H9 (cell line): ENCODE results near the gene GJB4. TPM values are rescaled to one million over a fixed set of nuclear protein-coding genes. Genes with fewer than 3 reads are reported as not detected.

Experiments used
- DNase-seq: peaks from one replicate; pipeline ENCODE4 v3.0.0-alpha.2; 2017
- H2AFZ ChIP-seq: one replicate; pipeline ENCODE4 v1.6.1; 2013; ENCODE audit warnings: mild to moderate bottlenecking, low read length, control low read depth, moderate library complexity
- H2AK5ac ChIP-seq: 2 replicates; pipeline ENCODE4 v1.6.1; 2013; ENCODE audit warnings: low read length, control low read depth, mixed read lengths; ENCODE audit not compliant: insufficient read length
- H2BK120ac ChIP-seq: one replicate; pipeline ENCODE4 v1.6.1; 2013; ENCODE audit warnings: low read depth, mild to moderate bottlenecking, low read length, control low read depth, inconsistent platforms; ENCODE audit not compliant: poor library complexity, severe bottlenecking
- H2BK12ac ChIP-seq: 2 replicates; pipeline ENCODE4 v1.6.1; 2013; ENCODE audit warnings: low read length, control low read depth, mixed read lengths, low read depth; ENCODE audit not compliant: insufficient read length
- H2BK15ac ChIP-seq: 2 replicates; pipeline ENCODE4 v1.6.1; 2013; ENCODE audit warnings: low read depth, low read length, control low read depth
- H2BK20ac ChIP-seq: one replicate; pipeline ENCODE4 v1.6.1; 2013; ENCODE audit warnings: low read depth, mild to moderate bottlenecking, low read length, control low read depth, inconsistent platforms; ENCODE audit not compliant: poor library complexity, severe bottlenecking
- H2BK5ac ChIP-seq: 2 replicates; pipeline ENCODE4 v1.6.1; 2013; ENCODE audit warnings: low read length, control low read depth, mixed read lengths; ENCODE audit not compliant: insufficient read length
- H3K14ac ChIP-seq: 2 replicates; pipeline ENCODE4 v1.6.1; 2013; ENCODE audit warnings: low read length, control low read depth; ENCODE audit not compliant: insufficient read depth
- H3K18ac ChIP-seq: 2 replicates; pipeline ENCODE4 v1.6.1; 2013; ENCODE audit warnings: low read depth, mild to moderate bottlenecking, mixed read lengths, low read length, control low read depth; ENCODE audit not compliant: insufficient read length
- H3K23ac ChIP-seq: 2 replicates; pipeline ENCODE4 v1.6.1; 2013; ENCODE audit warnings: low read length, control low read depth, mixed read lengths, low read depth; ENCODE audit not compliant: insufficient read length
- H3K23me2 ChIP-seq: 2 replicates; pipeline ENCODE4 v1.6.1; 2013; ENCODE audit warnings: low read depth, mild to moderate bottlenecking, mixed read lengths, low read length, control low read depth; ENCODE audit not compliant: insufficient read length, poor library complexity, severe bottlenecking
- H3K27ac ChIP-seq: 2 replicates; pipeline ENCODE4 v1.5.1; 2013; ENCODE audit warnings: low read length, control low read depth, mixed read lengths, low read depth; ENCODE audit not compliant: insufficient read length
- H3K27me3 ChIP-seq: 2 replicates; pipeline ENCODE4 v1.6.1; 2013; ENCODE audit warnings: low read length, control low read depth, inconsistent platforms; ENCODE audit not compliant: insufficient read depth
- H3K4ac ChIP-seq: 2 replicates; pipeline ENCODE4 v1.6.1; 2013; ENCODE audit warnings: low read depth, mild to moderate bottlenecking, control low read depth, inconsistent platforms, low read length, moderate library complexity
- H3K4me1 ChIP-seq: 2 replicates; pipeline ENCODE4 v1.6.1; 2013; ENCODE audit warnings: low read length, control low read depth, inconsistent platforms; ENCODE audit not compliant: insufficient read depth
- H3K4me2 ChIP-seq: 2 replicates; pipeline ENCODE4 v1.6.1; 2013; ENCODE audit warnings: low read length, control low read depth, mixed read lengths; ENCODE audit not compliant: insufficient read length, insufficient read depth
- H3K56ac ChIP-seq: 2 replicates; pipeline ENCODE4 v1.6.1; 2013; ENCODE audit warnings: low read depth, mild to moderate bottlenecking, mixed read lengths, low read length, control low read depth; ENCODE audit not compliant: insufficient read length
- H3K79me1 ChIP-seq: 2 replicates; pipeline ENCODE4 v1.6.1; 2013; ENCODE audit warnings: low read depth, mild to moderate bottlenecking, moderate library complexity, low read length, control low read depth, inconsistent platforms; ENCODE audit not compliant: insufficient read depth, poor library complexity, severe bottlenecking
- H3K79me2 ChIP-seq: 2 replicates; pipeline ENCODE4 v1.6.1; 2013; ENCODE audit warnings: low read length, control low read depth, inconsistent platforms; ENCODE audit not compliant: insufficient read depth
- H3K9ac ChIP-seq: 2 replicates; pipeline ENCODE4 v1.6.1; 2013; ENCODE audit warnings: low read length, control low read depth, mixed read lengths; ENCODE audit not compliant: insufficient read length; ENCODE audit errors: extremely low read depth
- H3K9me3 ChIP-seq: one replicate; pipeline ENCODE4 v1.6.1; 2013; ENCODE audit warnings: low read depth, low read length, inconsistent platforms; ENCODE audit not compliant: control insufficient read depth
- H3T11ph ChIP-seq: one replicate; pipeline ENCODE4 v1.6.1; 2013; ENCODE audit warnings: mild to moderate bottlenecking, low read length, control low read depth, inconsistent platforms
- H4K20me1 ChIP-seq: one replicate; pipeline ENCODE4 v1.6.1; 2013; ENCODE audit not compliant: control insufficient read depth, insufficient read length, insufficient read depth
- H4K5ac ChIP-seq: 2 replicates; pipeline ENCODE4 v1.6.1; 2013; ENCODE audit warnings: low read depth, mild to moderate bottlenecking, mixed read lengths, low read length, control low read depth; ENCODE audit not compliant: insufficient read length
- H4K8ac ChIP-seq: replicated peaks from 2 replicates; pipeline ENCODE4 v1.6.1; 2013; ENCODE audit warnings: low read length, control low read depth, mixed read lengths, low read depth; ENCODE audit not compliant: insufficient read length
- H4K91ac ChIP-seq: 2 replicates; pipeline ENCODE4 v1.6.1; 2013; ENCODE audit warnings: low read depth, mild to moderate bottlenecking, moderate library complexity, mixed read lengths, low read length, control low read depth; ENCODE audit not compliant: insufficient read length
- H3K27ac Mint-ChIP-seq, 3 experiments: 2 replicates in 2 of 3; 3 replicates in 1 of 3; pipeline ENCODE4 v1.8.0; 2020 to 2021; ENCODE audit warnings: mixed read lengths in 3 of 3, mild to moderate bottlenecking in 1 of 3, moderate library complexity in 1 of 3
- H3K27me3 Mint-ChIP-seq: 2 replicates; pipeline ENCODE4 v1.8.0; 2021; ENCODE audit warnings: low read depth, mild to moderate bottlenecking, moderate library complexity, mixed read lengths
- H3K36me3 Mint-ChIP-seq, 3 experiments: 2 replicates in 2 of 3; 3 replicates in 1 of 3; pipeline ENCODE4 v1.8.0; 2020 to 2021; ENCODE audit warnings: low read depth in 3 of 3, mixed read lengths in 3 of 3; ENCODE audit not compliant: insufficient read depth in 1 of 3
- H3K4me1 Mint-ChIP-seq, 2 experiments: 2 replicates each; pipeline ENCODE4 v1.8.0; 2020; ENCODE audit warnings: mixed read lengths in 2 of 2
- H3K4me3 Mint-ChIP-seq, 2 experiments: 2 replicates in 1 of 2; 3 replicates in 1 of 2; pipeline ENCODE4 v1.8.0; 2020 to 2021; ENCODE audit warnings: mild to moderate bottlenecking in 2 of 2, mixed read lengths in 2 of 2, moderate library complexity in 1 of 2
- H3K9me3 Mint-ChIP-seq, 2 experiments: 2 replicates in 1 of 2; 3 replicates in 1 of 2; pipeline ENCODE4 v1.8.0; 2020; ENCODE audit warnings: mild to moderate bottlenecking in 2 of 2, mixed read lengths in 2 of 2, moderate library complexity in 1 of 2
- WGBS: extraction: QIAGEN DNeasy Blood & Tissue Kit; methylation state at CpG from one replicate; pipeline ENCODE4 v1.1.7; 2013; ENCODE audit warnings: missing lambda C conversion rate, low lambda C conversion rate, mixed read lengths; ENCODE audit not compliant: insufficient read length; ENCODE audit errors: extremely low coverage; 5-methylcytosine and 5-hydroxymethylcytosine counted together
- total RNA-seq: library from RNA; stranded (reverse); gene quantifications from 2 replicates; pipeline ENCODE4 v1.2.1, GENCODE V29; 2021
- TF ChIP-seq, protein P1 (sequence below): fragments of 200-600 bp; sonication (generic); conservative IDR thresholded peaks from 3 replicates; pipeline ENCODE4 v1.8.0; 2021; ENCODE audit warnings: antibody characterized with exemption, mild to moderate bottlenecking

GJB4 gene
- total RNA-seq, 1 experiment from 2014 or later = not detected

- H3K9me3 Mint-ChIP-seq = no peaks in the 10 kb centered on the region; a peak in 1 of 5 replicates
- DNase-seq = peak; percentile 79
- Histone ChIP-seq H2AK5ac (no peak overlapping the region), H2BK20ac (no peak overlapping the region), H3T11ph (no peak overlapping the region), H3K4me2 (no peak overlapping the region), H2BK12ac (no peak overlapping the region), H3K14ac (no peak overlapping the region), H4K8ac (no peak overlapping the region), H3K23me2 (no peaks in the 10 kb centered on the region), H3K79me1 (no peaks in the 10 kb centered on the region), H2BK5ac (no peak overlapping the region), H3K27ac (no peak overlapping the region), H3K56ac (no peak overlapping the region), H3K9me3 (no peaks in the 10 kb centered on the region), H4K20me1 (no peaks in the 10 kb centered on the region), H3K4me1 (peaks cover 6% of the 10 kb centered on the region; the same call in 1 of the 2 replicates), H4K91ac (no peak overlapping the region), H4K5ac (no peak overlapping the region), H3K27me3 (no peaks in the 10 kb centered on the region), H2AFZ (no peak overlapping the region), H3K18ac (no peak overlapping the region), H3K4ac (no peak overlapping the region), H2BK120ac (no peak overlapping the region), H2BK15ac (no peak overlapping the region), H3K9ac (no peak overlapping the region), H3K79me2 (no peaks in the 10 kb centered on the region), H3K23ac (no peak overlapping the region)
- peak overlapping the region; percentile 29 to 43; a peak in 4 of 5 replicates for H3K4me3 Mint-ChIP-seq
- peak overlapping the region in 1 of 3 experiments; percentile 26; a peak in 3 of 7 replicates for H3K27ac Mint-ChIP-seq
- H3K36me3 Mint-ChIP-seq = no peaks in the 10 kb centered on the region; a peak in 1 of 7 replicates
- WGBS = no CpG with 5 or more reads among the region's 8 CpGs
- peaks cover 22 to 24% of the 10 kb centered on the region in 2 experiments for H3K4me1 Mint-ChIP-seq
- TF ChIP-seq, protein P1, sequence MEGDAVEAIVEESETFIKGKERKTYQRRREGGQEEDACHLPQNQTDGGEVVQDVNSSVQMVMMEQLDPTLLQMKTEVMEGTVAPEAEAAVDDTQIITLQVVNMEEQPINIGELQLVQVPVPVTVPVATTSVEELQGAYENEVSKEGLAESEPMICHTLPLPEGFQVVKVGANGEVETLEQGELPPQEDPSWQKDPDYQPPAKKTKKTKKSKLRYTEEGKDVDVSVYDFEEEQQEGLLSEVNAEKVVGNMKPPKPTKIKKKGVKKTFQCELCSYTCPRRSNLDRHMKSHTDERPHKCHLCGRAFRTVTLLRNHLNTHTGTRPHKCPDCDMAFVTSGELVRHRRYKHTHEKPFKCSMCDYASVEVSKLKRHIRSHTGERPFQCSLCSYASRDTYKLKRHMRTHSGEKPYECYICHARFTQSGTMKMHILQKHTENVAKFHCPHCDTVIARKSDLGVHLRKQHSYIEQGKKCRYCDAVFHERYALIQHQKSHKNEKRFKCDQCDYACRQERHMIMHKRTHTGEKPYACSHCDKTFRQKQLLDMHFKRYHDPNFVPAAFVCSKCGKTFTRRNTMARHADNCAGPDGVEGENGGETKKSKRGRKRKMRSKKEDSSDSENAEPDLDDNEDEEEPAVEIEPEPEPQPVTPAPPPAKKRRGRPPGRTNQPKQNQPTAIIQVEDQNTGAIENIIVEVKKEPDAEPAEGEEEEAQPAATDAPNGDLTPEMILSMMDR = no peak
- no peaks in the 10 kb centered on the region; the same call in none of the 2 replicates for H3K27me3 Mint-ChIP-seq
Measured at GRCh38 chr1:34763142-34763781, 3.7 kb downstream of the GJB4 start.
